Measurements from ENCODE around the gene FOXP4. TPM values are rescaled to one million over a fixed set of nuclear protein-coding genes. Genes with fewer than 3 reads are reported as not detected.

The FOXP4 gene
- total and polyA plus RNA-seq, 7 donors: 4.1 to 19.5 (median 12.7) TPM

DNA sequence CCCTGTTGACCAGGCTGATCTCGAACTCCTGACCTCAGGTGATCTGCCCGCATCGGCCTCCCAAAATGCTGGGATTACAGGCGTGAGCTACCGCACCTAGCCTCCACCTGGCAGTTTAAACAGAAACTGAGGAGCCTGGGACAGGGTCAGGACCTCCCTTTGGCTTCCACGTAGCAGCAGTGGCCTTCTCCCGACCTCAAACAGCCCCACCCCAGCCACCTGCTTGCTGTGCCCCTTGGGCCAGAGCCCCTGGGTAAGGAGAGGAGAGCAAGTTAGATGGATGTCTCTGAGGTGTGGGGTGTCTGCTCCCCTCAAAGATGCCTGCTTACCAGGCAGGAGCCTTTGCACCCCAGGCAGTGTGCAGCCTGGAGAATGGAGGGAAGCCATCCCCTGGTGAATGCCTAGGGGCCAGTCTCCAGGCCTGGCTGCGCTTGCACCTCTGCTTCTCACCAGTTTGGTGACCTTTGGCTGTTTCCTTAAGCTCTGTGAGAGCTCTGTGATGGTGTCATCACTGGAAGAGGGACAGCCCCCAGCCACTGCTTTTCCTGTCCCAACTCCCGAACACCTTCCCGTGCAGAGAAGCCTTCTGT is 50.0 kb downstream of the FOXP4 start:
- H3K27ac ChIP-seq: no peak overlapping the region
- intact Hi-C loops (cut with DNase I): no loop called here
- WGBS, 2 donors: 88 to 91% methylated on average over 10 of the region's 10 CpGs
- H3K27me3 ChIP-seq: no peaks in the 10 kb centered on the region
- H3K4me1 ChIP-seq: no peaks in the 10 kb centered on the region
- peaks cover 0 to 51% (median 15%) of the 10 kb centered on the region in 4 donors for H3K36me3 ChIP-seq
- TF ChIP-seq POLR2AphosphoS5 (IDR thresholded peaks at IDR 0.05): no peak
- TF ChIP-seq EP300 (IDR thresholded peaks at IDR 0.05): no peak
- TF ChIP-seq POLR2A (IDR thresholded peaks at IDR 0.05): no peak
- TF ChIP-seq, protein P1, sequence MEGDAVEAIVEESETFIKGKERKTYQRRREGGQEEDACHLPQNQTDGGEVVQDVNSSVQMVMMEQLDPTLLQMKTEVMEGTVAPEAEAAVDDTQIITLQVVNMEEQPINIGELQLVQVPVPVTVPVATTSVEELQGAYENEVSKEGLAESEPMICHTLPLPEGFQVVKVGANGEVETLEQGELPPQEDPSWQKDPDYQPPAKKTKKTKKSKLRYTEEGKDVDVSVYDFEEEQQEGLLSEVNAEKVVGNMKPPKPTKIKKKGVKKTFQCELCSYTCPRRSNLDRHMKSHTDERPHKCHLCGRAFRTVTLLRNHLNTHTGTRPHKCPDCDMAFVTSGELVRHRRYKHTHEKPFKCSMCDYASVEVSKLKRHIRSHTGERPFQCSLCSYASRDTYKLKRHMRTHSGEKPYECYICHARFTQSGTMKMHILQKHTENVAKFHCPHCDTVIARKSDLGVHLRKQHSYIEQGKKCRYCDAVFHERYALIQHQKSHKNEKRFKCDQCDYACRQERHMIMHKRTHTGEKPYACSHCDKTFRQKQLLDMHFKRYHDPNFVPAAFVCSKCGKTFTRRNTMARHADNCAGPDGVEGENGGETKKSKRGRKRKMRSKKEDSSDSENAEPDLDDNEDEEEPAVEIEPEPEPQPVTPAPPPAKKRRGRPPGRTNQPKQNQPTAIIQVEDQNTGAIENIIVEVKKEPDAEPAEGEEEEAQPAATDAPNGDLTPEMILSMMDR (IDR thresholded peaks at IDR 0.05): no peak
- no peak overlapping the region for H3K4me3 ChIP-seq
- no peaks in the 10 kb centered on the region for H3K9me3 ChIP-seq
- DNase-seq: peak; percentile 53

DNA sequence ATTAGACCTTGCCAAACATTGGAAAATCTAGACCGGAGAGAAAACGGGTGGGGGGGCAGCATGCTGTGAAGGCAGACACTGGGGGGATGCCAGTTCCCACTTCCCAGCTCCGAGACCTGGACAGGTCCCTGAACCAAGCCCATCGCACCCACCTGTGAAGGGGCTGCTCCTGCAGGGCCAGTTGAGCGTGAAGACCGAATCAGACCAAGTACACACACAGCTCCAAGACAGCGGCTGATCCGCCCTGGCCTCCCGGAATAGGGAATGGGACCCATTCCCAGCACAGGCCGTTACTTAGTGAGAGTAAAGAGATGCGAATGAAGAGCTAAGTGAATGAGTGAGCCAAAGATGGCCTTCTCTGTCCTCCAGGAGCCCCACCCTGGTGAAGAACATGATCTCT is 50.6 kb downstream of the FOXP4 start:
- intact Hi-C loops (cut with DNase I): no loop called here

DNA sequence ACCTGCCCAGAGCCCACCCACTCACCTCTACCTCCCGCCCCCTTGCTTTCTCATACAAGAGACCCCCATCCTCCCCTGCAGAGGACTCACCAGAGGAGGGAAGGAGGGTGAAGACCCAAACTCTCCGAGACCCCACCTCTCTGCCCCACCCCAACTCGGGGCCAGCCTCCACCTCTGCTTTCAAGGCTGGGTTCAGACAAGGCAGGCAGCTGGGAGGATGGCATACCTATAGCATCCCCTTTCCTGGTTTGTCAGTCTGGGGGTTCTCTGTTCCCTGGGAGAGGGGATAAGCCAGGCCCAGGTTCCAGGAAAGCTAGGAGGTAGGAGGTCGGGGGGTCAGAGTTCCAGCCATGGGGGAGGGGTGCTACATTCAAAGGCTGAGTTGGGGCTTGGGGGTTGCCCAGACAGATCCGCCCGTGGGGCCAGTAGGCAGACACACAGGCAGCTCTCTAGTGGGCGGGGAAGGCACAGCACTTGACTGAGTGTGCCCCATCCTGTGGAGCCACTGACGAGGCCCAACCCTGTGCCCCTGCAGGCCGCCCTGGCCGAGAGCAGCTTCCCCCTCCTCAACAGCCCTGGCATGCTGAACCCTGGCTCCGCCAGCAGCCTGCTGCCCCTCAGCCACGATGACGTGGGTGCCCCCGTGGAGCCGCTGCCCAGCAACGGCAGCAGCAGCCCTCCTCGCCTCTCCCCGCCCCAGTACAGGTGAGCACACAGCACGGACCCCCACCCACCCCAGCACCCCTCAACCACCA is 51.2 kb downstream of the FOXP4 start:
- H3K27me3 ChIP-seq: no peaks in the 10 kb centered on the region
- H3K4me1 ChIP-seq: peaks cover 0 to 10% (median 8%) of the 10 kb centered on the region in 4 donors
- intact Hi-C loops (cut with DNase I): no loop called here
- peaks cover 0 to 46% (median 15%) of the 10 kb centered on the region in 4 donors for H3K36me3 ChIP-seq
- no peaks in the 10 kb centered on the region for H3K9me3 ChIP-seq
- H3K27ac ChIP-seq: no peak overlapping the region
- TF ChIP-seq POLR2A (IDR thresholded peaks at IDR 0.05) (no peak), POLR2AphosphoS5 (IDR thresholded peaks at IDR 0.05) (no peak), EP300 (IDR thresholded peaks at IDR 0.05) (no peak)
- TF ChIP-seq, protein P1 (IDR thresholded peaks at IDR 0.05): no peak
- H3K4me3 ChIP-seq: no peak overlapping the region
- 87 to 89% methylated on average over 19 of the region's 19 CpGs for WGBS, 2 donors
- peak; percentile 59 for DNase-seq

More for the DNA sequence above, 50.6 kb downstream of the FOXP4 start:
- H3K4me1 ChIP-seq: peaks cover 0 to 4% (median 1%) of the 10 kb centered on the region in 4 donors
- no peaks in the 10 kb centered on the region for H3K27me3 ChIP-seq
- peak; percentile 42 for DNase-seq
- H3K27ac ChIP-seq: no peak overlapping the region
- peaks cover 0 to 46% (median 15%) of the 10 kb centered on the region in 4 donors for H3K36me3 ChIP-seq
- WGBS, 2 donors: 96% methylated on average over 11 of the region's 11 CpGs
- H3K9me3 ChIP-seq: no peaks in the 10 kb centered on the region
- no peak for TF ChIP-seq POLR2A (IDR thresholded peaks at IDR 0.05)
- no peak overlapping the region for H3K4me3 ChIP-seq

DNA sequence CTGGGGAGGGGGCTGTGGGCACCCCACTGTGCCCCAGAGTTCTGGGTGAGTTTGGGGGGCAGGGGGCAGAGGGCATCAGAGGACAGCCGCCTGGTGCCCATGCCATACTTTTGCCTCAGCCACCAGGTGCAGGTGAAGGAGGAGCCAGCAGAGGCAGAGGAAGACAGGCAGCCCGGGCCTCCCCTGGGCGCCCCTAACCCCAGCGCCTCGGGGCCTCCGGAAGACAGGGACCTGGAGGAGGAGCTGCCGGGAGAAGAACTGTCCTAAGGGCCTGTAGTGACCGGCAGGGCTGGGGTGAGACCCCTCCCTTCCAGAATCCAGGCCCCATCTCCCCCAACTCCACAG is 52.5 kb downstream of the FOXP4 start:
- Histone ChIP-seq H3K27ac (no peak overlapping the region), H3K27me3 (no peaks in the 10 kb centered on the region), H3K9me3 (no peaks in the 10 kb centered on the region), H3K4me1 (peaks cover 0 to 21% (median 15%) of the 10 kb centered on the region in 4 donors), H3K4me3 (no peak overlapping the region), H3K36me3 (peaks cover 0 to 46% (median 15%) of the 10 kb centered on the region in 4 donors)
- 85 to 89% methylated on average over 8 of the region's 8 CpGs for WGBS, 2 donors
- intact Hi-C loops (cut with DNase I): no loop called here
- TF ChIP-seq POLR2A (IDR thresholded peaks at IDR 0.05): no peak
- no peak for TF ChIP-seq EP300 (IDR thresholded peaks at IDR 0.05)
- no peak for TF ChIP-seq POLR2AphosphoS5 (IDR thresholded peaks at IDR 0.05)
- TF ChIP-seq, protein P1 (IDR thresholded peaks at IDR 0.05): no peak
- peak; percentile 56 for DNase-seq

DNA sequence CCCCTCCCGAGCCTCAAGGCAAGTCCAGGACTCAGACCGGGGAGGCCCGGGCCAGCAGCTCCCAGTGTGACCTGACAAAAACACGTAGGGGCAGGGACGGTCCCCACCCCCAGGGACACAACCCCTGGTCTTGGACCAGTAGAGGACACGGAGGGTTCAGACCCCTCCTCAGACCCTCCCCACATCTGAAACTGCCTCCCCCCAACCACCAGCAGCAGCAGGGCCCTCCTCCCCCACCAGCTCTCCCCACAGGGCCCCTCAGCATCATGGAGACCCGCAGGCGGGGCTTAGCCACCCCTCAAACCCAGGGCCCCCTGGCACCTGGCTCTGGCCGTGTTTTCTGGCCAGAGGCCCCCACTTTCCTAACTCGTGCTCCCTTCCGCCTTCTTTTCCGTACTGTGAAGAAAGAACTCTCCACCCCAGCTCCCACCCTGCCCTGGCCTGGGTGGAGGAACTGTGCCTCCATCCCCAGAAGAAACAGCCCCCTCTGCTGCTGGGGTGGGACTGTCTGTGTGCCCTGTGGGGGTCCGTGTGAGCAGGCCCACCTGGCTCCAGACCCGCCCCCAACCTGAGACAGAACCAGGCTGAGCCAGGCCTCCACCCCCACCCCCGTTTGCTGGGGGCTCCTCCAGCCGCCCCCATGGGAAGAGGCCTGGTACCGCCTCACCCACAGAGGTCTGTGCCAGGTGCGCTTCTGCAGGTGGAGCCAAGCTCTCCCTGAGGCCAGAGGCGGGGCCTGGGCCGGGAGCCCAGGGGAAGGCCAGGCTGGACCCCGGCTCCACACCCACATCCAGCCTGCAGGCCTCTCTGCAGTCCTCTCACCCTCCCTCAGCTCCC is 53.1 kb downstream of the FOXP4 start:
- no peak overlapping the region for H3K27ac ChIP-seq
- H3K4me3 ChIP-seq: no peak overlapping the region
- DNase-seq: peak; percentile 61
- peaks cover 0 to 42% (median 15%) of the 10 kb centered on the region in 4 donors for H3K36me3 ChIP-seq
- WGBS, 2 donors: 67 to 79% methylated on average over 21 of the region's 21 CpGs
- peaks cover 0 to 21% (median 15%) of the 10 kb centered on the region in 4 donors for H3K4me1 ChIP-seq
- H3K9me3 ChIP-seq: no peaks in the 10 kb centered on the region
- H3K27me3 ChIP-seq: no peaks in the 10 kb centered on the region
- TF ChIP-seq POLR2A (IDR thresholded peaks at IDR 0.05) (no peak), EP300 (IDR thresholded peaks at IDR 0.05) (no peak), POLR2AphosphoS5 (IDR thresholded peaks at IDR 0.05) (no peak)
- TF ChIP-seq, protein P1 (IDR thresholded peaks at IDR 0.05): no peak
- intact Hi-C loops (cut with DNase I): no loop called here

All from sigmoid colon (tissue), 7 donors.